Occipital lobe (tissue), 2 donors: Measurements from ENCODE around the gene ALDH3A2. TPM values are rescaled to one million over a fixed set of nuclear protein-coding genes. Genes with fewer than 3 reads are reported as not detected.

Experiments
- DNase-seq: peaks from one replicate; lab custom pipeline; 2025; lab: John Stamatoyannopoulos, UW
- total RNA-seq: library from RNA; depleted of rRNA; stranded (reverse); fragments of >200 nt; gene quantifications from one replicate; pipeline ENCODE4 v1.2.3, GENCODE V29; 2014

ALDH3A2 gene
- total RNA-seq, 1 donor from 2014 or later: 96.1 TPM

GRCh38 chr17:19714542-19715411 lies 66.2 kb downstream of the ALDH3A2 start:
- DNase-seq: no peak

- no peak for DNase-seq
These were observed 67.8 kb downstream of the ALDH3A2 start, which contains the start of gene SLC47A2 for GRCh38 chr17:19716108-19717030. TSS of gene SLC47A2 (minus strand) at chr17:19716584. CDS start at chr17:19716555, 29 bp downstream.

GRCh38 chr17:19717031-19717360 lies 68.4 kb downstream of the ALDH3A2 start:
- DNase-seq: no peak

GRCh38 chr17:19717411-19717908 lies 68.9 kb downstream of the ALDH3A2 start:
- DNase-seq: no peak

GRCh38 chr17:19718041-19718612 lies 69.6 kb downstream of the ALDH3A2 start:
- no peak for DNase-seq

GRCh38 chr17:19718613-19719354 lies 70.2 kb downstream of the ALDH3A2 start:
- no peak for DNase-seq

GRCh38 chr17:19719355-19720209 lies 71.0 kb downstream of the ALDH3A2 start:
- no peak for DNase-seq

GRCh38 chr17:19720210-19720475 lies 71.6 kb downstream of the ALDH3A2 start:
- DNase-seq: no peak

GRCh38 chr17:19720631-19721426 lies 72.3 kb downstream of the ALDH3A2 start:
- no peak for DNase-seq

GRCh38 chr17:19723964-19724363 lies 75.4 kb downstream of the ALDH3A2 start:
- no peak for DNase-seq

GRCh38 chr17:19724501-19725420 lies 76.2 kb downstream of the ALDH3A2 start:
- DNase-seq: no peak

GRCh38 chr17:19725486-19725885 lies 76.9 kb downstream of the ALDH3A2 start:
- no peak for DNase-seq

GRCh38 chr17:19726631-19727376 lies 78.3 kb downstream of the ALDH3A2 start:
- DNase-seq: no peak
